ENCODE results near the gene KRTAP6-2. TPM values are rescaled to one million over a fixed set of nuclear protein-coding genes. Genes with fewer than 3 reads are reported as not detected.

The KRTAP6-2 gene
- total RNA-seq, 6 experiments from 2014 or later: not detected

DNA sequence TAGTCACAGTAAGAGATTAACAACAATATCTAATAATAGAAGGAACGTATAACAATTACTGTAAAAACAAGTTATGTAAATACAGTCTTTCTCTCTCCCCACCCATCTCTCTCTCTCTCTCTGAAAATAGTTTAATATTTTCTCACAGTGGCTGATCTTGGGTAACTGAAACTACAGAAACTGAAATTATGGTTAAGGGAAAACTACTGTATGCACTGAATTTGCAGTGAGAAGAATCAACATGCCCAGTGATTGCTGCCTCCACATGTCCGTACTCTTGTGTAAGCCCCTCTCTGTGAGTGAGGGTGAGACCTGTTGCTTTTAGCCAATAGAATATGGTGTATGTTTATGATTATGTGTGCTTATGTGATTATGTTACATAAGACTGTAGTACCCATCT lies 13.4 kb upstream of the KRTAP6-2 start:
- H3K27ac ChIP-seq: no peak overlapping the region
- no peaks in the 10 kb centered on the region for H3K36me3 ChIP-seq
- no peak overlapping the region for H3K4me3 ChIP-seq
- no peak for TF ChIP-seq POLR2A (IDR thresholded peaks at IDR 0.05)
- TF ChIP-seq, protein P1, sequence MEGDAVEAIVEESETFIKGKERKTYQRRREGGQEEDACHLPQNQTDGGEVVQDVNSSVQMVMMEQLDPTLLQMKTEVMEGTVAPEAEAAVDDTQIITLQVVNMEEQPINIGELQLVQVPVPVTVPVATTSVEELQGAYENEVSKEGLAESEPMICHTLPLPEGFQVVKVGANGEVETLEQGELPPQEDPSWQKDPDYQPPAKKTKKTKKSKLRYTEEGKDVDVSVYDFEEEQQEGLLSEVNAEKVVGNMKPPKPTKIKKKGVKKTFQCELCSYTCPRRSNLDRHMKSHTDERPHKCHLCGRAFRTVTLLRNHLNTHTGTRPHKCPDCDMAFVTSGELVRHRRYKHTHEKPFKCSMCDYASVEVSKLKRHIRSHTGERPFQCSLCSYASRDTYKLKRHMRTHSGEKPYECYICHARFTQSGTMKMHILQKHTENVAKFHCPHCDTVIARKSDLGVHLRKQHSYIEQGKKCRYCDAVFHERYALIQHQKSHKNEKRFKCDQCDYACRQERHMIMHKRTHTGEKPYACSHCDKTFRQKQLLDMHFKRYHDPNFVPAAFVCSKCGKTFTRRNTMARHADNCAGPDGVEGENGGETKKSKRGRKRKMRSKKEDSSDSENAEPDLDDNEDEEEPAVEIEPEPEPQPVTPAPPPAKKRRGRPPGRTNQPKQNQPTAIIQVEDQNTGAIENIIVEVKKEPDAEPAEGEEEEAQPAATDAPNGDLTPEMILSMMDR (IDR thresholded peaks at IDR 0.05): no peak
- no peak for DNase-seq
- no peaks in the 10 kb centered on the region for H3K9me3 ChIP-seq
- H3K27me3 ChIP-seq: no peaks in the 10 kb centered on the region
- no peak for ATAC-seq
- WGBS (ENCODE audit: insufficient coverage, low coverage, low lambda C conversion rate, missing lambda C conversion rate): 42% methylated on average over 2 of the region's 2 CpGs
- H3K4me1 ChIP-seq: no peaks in the 10 kb centered on the region
- intact Hi-C loops (cut with DNase I): no loop called here

DNA sequence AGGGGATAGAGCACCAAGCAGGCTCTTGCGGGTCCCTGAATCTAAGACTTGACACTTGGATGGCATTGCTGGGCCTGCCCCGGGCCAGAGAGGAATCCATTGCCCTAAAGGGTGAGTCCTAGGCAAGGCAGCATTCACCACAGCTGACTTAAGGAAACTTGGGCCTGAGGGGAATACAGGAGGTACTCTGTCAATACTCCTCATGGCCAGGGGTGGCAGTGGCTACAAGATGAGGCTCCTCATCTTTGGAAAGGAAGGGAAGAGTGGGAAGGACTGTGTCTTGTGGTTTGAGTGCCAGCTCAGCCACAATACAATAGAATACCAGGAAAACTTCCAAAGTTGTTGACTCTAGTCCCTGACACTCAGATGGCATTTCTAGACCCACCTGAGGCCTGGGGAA lies 7.3 kb upstream of the KRTAP6-2 start:
- Histone ChIP-seq H3K4me3 (no peak overlapping the region), H3K36me3 (no peaks in the 10 kb centered on the region), H3K4me1 (no peaks in the 10 kb centered on the region), H3K27me3 (no peaks in the 10 kb centered on the region), H3K27ac (no peak overlapping the region), H3K9me3 (no peaks in the 10 kb centered on the region)
- no CpG with 5 or more reads among the region's 2 CpGs for WGBS (ENCODE audit: insufficient coverage, low coverage, low lambda C conversion rate, missing lambda C conversion rate)
- ATAC-seq: no peak
- TF ChIP-seq POLR2A (IDR thresholded peaks at IDR 0.05): no peak
- TF ChIP-seq, protein P1 (IDR thresholded peaks at IDR 0.05): no peak
- DNase-seq: no peak
- intact Hi-C loops (cut with DNase I): no loop called here

DNA sequence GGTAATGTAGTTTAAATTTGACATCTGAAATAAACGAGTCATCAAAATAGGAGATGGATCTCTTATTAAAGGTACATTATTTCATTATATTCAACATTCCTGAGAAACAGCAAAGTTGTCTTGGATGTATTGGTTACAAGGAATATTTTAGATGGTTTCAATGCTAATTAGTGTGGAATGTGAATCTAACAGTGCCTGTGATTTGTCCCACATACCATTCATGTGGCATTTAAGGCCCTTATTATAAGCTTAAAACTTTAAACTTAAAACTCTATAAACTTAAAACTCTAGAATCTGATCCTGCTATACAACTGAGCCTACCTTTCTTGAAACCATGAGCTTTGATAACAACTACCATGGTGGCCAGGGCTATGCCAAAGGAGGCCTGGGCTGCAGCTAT lies 2.1 kb upstream of the KRTAP6-2 start, which contains the start of gene KRTAP22-1:
Gene KRTAP22-1, plus strand, starts transcription at position 301 of the 400 bp plus-strand sequence.
- Histone ChIP-seq H3K27me3 (no peaks in the 10 kb centered on the region), H3K4me1 (no peaks in the 10 kb centered on the region), H3K36me3 (no peaks in the 10 kb centered on the region), H3K27ac (no peak within 1 kb of the TSS), H3K9me3 (no peaks in the 10 kb centered on the region), H3K4me3 (no peak within 1 kb of the TSS)
- 17% methylated on average over 1 of the region's 1 CpG for WGBS (ENCODE audit: insufficient coverage, low coverage, low lambda C conversion rate, missing lambda C conversion rate)
- DNase-seq (no peak), ATAC-seq (no peak)
- TF ChIP-seq, protein P1 (IDR thresholded peaks at IDR 0.05): no peak
- no peak for TF ChIP-seq POLR2A (IDR thresholded peaks at IDR 0.05)
- intact Hi-C loops (cut with DNase I): no loop called here

DNA sequence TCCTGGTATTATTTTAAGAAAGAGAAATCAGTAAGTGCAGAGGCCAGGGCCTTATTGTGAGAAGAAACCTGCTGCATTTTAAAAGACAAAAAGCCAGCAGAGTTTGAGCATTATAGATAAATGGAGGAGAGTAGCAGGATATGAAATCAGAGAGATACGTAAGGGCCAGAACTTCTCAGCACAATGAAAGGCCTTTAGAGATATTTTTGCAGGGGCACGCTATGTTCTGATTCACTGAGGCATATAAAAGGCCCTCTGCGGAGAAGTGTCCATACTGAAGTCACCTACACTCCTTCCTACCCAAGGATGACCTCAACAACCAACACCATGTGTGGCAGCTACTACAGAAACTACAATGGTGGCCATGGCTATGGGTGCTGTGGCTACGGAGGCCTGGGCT lies 6.6 kb downstream of the KRTAP6-2 start, which contains the start of gene KRTAP6-3:
Gene KRTAP6-3, plus strand, starts transcription at position 301 of the 400 bp plus-strand sequence. Its CDS starts 6 bp downstream, at position 307.
- Histone ChIP-seq H3K27me3 (no peaks in the 10 kb centered on the region), H3K4me1 (no peaks in the 10 kb centered on the region), H3K27ac (no peak within 1 kb of the TSS), H3K36me3 (no peaks in the 10 kb centered on the region), H3K9me3 (no peaks in the 10 kb centered on the region), H3K4me3 (no peak within 1 kb of the TSS)
- intact Hi-C loops (cut with DNase I): no loop called here
- TF ChIP-seq, protein P1 (IDR thresholded peaks at IDR 0.05): no peak
- TF ChIP-seq POLR2A (IDR thresholded peaks at IDR 0.05): no peak
- WGBS (ENCODE audit: insufficient coverage, low coverage, low lambda C conversion rate, missing lambda C conversion rate): 79% methylated on average over 3 of the region's 4 CpGs
- ATAC-seq (no peak), DNase-seq (no peak)

DNA sequence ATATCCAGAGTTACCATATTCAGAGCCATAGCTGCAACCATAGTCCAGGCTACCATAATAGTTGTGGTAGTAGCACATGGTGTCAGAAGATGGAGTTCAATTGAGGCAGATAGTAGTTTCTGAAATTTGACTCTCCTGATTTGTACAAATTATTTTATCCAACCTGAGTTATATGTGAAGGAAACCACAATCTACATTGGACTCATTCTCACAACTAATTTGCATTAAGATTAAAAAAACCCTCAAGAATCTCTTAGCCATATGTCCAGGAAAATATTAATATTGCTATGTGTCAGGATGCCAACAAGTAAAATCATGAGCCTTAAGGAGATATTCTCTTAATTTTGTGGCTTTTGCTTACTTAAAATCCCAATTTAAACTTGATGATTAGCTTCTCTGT lies 8.4 kb downstream of the KRTAP6-2 start, which contains the start of gene KRTAP22-2:
Gene KRTAP22-2, minus strand, starts transcription at position 101 of the 400 bp plus-strand sequence.
- Histone ChIP-seq H3K4me3 (no peak within 1 kb of the TSS), H3K36me3 (no peaks in the 10 kb centered on the region), H3K9me3 (no peaks in the 10 kb centered on the region), H3K27ac (no peak within 1 kb of the TSS), H3K27me3 (no peaks in the 10 kb centered on the region), H3K4me1 (no peaks in the 10 kb centered on the region)
- TF ChIP-seq, protein P1 (IDR thresholded peaks at IDR 0.05): no peak
- no peak for TF ChIP-seq POLR2A (IDR thresholded peaks at IDR 0.05)
- no peak for DNase-seq
- intact Hi-C loops (cut with DNase I): no loop called here
- ATAC-seq: no peak
